Ramos (cell line): ENCODE data around the gene SP9.

Experiments
- in situ Hi-C: fragments of 300-500 bp; cut with MboI; formaldehyde crosslinking; loops from one replicate; pipeline ENCODE4 v1.14.3; 2022; ENCODE audit warnings: low sequenced_read_pairs; ENCODE audit not compliant: unreplicated experiment

Gene SP9

DNA sequence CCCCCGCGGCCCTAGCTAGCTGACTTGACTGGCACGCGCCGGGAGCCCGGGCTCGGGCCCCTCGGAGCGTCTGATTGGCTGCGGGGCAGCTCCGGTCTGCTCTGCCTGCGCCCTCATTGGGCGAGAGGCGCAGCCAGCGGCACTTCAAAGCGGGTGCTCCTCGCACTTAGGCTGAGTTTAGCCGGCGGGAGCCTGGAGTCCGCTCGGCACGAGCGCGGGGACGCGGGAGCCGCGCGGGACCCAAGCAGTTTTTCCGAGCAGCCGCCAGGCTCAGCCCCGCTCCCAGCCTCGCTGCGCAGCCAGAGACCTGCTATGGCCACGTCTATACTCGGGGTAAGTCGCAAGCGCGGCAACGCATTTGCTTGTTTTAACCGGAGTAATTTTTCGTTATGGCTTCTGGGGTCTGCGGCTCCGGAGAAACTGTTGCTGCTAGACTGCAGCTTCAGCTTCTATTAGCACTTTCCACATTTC is at the start of gene SP9:
SP9 (plus strand) TSS at position 174 of the 471 bp plus-strand sequence; CDS start at position 313, 139 bp downstream.
- in situ Hi-C loops: loop anchor here (25.0 kb wide), 1 partner anchor 1298 kb away; no protein-coding TSS in a partner anchor

DNA sequence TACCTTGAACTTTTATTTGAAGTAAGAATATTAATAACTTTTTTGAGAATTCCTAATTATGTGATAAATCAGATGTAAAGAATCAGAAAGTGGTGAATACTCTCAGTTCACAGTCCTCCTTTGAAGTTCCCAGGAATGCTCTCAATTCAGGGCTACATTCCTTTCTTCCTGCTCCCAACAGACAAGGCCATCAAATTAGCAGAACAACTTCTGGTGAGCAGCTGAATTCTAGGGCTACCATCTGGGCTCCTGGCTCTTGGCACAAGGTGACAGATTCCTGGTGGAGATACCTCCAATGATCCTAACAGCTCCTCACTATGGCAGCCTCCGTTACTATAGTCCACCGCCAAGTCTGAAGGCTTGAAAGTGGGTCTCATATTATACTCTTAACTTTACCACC is 48.6 kb upstream of the SP9 start:
- in situ Hi-C loops: no loop called here

DNA sequence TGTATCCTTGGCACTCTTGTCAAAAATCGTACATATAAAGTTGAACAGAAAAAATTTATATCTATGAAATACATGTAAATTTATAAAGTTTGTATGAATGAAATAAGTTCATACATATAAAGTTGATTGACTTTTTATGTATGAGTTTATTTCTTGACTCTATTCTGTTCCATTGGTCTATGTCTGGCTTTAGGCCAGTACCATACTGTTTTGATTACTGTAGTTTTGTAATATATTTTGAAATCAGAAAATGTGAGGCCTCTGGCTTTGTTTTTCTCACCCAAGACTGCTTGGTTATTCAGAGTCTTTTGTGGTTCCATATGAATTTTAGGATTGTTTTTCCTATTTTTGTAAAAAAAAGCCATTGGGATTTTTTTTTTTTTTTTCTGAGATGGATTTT is 41.8 kb upstream of the SP9 start:
- in situ Hi-C loops: no loop called here

DNA sequence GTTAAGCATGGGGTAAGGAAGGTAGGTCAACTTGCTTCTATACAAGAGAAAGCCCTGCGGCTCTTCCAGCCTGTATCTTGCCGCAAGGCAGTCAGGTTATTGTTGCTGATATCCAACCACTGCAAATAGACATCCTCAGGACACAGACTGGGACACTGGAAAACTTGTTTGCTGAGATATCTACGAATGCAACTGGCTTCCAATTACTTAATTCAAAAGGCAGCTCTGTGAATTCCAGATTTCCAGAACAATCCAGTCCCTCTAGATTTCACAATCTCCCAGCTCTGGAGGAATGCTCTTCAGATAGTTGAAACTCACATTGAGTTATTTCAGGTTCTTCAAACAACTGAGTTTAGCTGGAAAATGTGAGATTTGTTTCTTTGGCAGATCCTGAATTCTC is 34.6 kb upstream of the SP9 start:
- in situ Hi-C loops: no loop called here

DNA sequence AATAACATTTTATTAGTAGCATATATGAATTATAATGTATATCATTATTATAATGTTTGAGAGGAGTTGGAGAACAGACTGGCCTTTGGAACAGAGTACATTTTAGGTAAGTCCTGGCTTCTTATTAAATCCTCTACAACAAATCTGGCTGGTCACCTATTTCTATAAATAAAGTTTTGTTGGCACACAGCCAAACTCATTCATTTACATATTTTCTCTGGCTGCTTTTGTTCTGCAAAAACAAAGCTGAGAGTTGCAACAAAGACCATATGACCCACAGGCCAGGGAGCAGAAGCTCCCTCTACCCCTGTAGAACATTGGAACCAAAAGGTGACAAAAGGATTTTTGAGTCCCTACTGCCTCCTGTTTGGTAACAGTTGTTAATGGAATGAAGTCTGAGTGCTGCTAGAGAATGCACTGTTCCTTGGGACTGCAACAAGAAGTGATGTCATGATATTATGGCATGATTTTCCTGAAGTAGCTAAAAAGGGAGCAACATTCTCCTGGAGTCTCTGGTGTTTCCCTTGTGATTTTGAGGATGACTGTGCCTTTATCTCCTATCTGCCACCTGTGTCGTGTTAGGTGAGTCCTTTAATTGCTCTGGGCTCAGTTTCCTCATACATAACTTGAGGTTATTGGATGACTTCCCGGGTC is 22.0 kb upstream of the SP9 start:
- in situ Hi-C loops: no loop called here

DNA sequence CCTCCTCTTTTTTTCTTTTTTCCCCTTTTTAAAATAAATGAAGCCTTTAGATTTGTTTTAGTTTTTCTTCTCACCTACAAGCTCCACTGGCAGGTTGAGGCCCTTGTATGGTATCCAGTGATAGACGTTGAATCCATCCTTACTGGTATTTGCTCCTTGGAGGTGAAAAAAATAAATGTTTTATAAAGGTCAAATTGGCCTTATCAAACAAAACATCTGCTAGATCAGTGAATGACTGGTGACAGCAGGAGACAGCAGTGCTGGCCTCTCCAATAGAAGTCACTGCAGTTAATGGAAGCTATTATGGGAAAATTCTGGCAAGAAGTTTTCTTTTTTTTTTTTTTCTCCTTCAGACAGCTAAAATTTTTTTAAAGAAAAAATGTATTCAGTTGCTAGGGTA is 12.6 kb upstream of the SP9 start:
- in situ Hi-C loops: no loop called here

DNA sequence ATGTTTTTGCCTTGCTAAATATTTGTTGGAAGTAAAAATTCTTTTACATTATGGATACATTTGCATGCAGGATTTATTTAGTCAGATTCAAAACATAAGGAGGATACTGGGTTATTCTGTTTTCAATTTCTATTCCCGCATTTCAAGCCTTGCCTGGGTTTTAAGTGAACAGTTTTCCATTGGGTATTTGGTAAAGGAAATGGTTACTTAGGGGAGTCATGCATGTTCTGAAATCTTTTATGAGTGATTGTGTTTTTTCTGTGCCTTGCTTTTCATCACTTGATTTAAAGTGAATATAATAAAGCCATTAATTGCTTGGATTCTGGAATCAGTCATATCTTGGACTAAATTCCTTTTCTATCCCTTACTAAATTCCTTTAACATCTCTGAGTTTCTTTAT is 12.0 kb upstream of the SP9 start:
- in situ Hi-C loops: no loop called here

DNA sequence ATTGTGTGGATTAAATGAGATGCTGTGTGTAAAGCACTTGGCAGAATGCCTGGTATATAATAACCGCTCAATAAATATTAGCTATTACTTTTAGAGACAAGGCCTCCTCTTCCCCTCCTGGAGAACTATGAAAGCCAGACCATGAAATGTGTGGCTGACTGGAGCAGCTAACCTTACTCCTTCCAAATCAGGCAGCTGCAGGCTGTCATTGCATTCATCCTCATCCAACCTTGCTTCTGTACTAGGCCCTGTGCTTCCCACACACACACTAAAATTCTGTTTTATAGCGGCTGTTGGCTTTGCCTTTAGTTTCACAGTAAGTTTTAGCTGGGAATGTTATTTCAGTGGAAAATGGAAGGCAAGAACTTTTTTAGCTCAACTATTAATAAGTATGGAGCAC is 10.2 kb upstream of the SP9 start:
- in situ Hi-C loops: no loop called here

DNA sequence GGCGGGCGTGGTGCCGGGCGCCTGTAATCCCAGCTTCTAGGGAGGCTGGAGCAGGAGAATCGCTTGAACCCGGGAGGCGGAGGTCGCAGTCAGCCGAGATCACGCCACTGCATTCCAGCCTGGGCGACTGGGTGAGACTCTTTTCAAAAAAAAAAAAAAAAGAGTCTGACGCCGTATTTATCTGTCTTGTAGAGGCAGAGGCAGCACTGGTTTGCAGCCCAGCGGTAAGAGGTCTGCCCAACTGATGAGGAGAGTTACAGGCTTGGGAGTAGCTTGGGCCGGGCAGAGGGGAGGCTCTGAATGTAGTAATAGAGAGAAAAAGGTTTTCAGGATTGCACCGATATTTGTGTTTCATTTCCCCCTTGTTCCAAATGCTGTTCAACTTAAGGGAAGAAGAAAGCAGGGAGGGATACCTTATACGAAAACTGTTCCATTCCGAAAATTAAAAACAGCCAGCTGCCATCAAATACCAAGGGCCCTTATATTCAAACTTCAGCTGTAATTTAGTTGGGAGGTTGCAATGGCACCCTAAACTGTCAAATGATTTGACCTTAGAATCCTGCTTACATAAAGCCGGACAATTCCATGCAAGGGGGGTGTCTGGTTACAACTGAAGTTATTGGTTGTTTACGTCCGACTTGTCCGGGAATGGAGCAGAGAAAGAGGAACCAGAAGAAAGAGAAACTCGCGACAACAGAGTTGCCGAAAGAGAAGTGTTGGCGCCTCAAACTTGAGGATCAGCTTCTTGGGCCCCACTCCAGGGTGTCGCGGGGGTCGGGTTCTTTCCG is 9.2 kb upstream of the SP9 start:
- in situ Hi-C loops: loop anchor here (25.0 kb wide), 1 partner anchor 1288 kb away; no protein-coding TSS in a partner anchor

DNA sequence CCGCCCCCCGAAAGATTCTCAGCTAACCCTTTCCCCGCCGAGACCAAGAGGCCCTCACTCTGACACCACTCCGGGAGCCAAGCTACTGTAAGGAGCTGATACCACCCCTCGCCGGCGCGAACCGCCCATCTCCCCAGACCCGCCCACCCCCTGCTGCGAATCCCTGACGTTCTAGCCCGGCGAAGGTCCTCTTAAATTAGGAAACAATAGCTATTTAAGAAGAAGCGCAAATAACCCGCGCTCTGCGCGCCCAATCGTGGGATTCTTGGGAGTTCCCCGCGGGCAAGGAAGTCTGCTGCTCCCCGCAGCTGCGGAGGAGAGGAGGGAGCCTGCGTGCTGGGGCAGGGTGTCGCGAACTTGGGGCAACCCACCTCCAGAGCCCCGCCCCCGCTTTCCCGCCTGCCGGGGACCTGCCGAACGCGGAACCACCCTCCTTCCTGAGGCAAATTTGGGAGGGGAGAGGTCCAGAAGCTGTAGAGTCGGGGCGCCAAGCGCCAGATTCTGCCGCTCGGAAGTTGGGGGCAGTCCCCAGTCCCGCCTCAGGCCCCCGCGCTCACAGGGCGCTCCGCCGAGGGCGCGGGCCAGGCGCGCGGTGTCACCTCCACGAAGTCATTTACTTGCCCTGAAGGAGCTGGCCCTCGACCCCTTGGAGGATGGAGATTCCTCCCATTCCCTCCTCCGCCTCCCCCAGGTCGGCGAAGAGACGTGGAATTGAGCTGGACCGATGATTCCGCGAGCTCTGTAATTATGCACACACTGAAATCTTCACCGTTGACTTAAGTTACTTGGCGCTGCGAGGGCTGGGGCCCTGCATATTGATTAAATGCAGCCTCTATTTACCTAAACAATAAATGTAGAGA is 8.4 kb upstream of the SP9 start:
- in situ Hi-C loops: loop anchor here (25.0 kb wide), 1 partner anchor 1289 kb away; no protein-coding TSS in a partner anchor

DNA sequence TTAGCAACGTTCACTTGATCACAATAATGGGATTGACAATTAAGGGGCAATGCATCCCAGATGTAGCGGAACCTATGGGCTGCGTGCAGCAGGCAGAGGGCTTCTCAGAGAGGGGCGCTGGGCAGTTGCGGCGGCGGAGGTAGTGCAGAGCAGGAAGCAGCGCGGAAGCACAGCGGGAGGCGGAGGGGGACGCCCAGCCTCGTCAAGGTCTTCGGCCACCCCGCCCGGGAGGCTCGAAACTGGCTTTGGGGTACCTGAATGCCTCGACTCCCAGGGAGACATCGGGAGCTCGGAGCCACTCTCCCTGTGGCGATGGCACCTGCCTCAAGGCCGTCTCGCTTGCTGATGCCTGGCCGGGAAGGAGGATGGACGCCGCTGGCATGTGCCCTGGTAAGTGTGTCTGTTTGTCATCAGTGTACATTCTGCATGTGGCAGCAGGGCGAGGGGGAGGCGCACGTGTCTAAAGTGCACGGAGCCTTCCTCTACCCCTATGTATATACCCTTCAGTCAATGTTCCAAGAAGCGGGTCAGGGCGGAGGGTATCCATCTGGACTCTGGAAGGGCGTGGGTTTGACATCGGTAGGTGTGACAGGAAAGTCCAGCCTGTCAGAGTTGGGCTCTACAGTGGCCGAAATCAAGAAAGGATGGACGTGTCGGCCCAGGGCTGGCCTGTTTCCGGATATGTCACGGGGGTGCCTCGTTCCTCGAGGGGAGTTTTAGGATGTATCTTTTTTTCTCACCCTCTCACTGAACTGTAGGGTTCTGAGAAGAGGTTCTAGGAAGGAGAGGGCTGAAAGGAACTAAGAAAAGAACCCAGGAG is 7.5 kb upstream of the SP9 start:
- in situ Hi-C loops: loop anchor here (25.0 kb wide), 1 partner anchor 1290 kb away; no protein-coding TSS in a partner anchor

DNA sequence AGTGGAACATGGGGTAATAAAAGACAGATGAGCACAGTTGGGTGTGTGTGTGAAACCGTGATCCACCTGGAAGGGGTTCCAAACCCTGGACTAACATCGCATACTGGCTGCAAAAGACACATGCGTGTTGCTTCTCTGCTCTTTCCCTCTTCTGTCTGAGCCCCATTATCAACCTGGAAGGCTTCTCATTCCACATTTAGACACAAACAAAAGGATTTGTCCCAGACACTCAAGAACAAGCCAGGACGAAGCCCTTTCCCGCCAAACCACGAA is 7.0 kb upstream of the SP9 start:
- in situ Hi-C loops: loop anchor here (25.0 kb wide), 1 partner anchor 1290 kb away; no protein-coding TSS in a partner anchor

DNA sequence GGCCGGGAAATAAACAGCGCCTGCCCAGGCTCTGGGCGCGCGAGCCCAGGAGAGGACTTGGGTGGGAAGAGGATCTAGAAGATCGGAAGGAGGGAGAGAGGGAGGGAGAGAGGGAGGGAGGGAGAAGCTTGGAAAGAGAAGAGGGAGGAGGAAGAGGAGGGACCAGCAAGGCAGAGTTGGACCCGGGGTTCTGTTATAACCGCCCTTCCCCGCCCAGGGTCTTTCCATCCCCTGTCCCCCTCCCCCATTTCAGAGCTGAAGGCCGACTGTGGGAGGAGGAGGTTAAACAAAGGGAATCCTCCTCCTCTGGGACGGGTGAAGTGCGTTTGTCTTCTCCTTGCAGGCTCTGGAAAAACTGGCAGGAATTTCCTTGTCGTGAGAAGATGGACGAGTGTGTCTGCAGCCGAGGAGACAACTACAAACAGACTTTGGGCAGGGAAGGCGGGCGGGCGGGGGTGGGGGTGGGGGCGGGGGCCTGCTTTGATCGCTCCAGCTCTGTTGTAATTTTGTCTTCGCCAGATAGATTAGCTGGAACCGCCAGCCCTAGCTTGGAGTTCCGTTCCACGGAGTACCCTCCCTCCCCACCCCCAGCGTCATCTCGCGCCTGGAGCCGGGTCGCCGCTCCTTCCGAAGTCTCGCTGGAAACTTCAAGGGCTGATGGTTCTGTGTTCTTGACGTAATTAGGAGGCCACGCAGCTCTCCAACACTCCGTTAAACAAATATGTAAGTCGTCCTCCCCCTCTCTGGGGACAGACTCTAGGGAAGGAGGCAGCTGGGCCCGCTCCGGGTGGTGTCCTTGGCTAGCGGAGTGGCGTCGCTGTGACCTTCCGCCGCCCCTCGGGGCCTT is 6.4 kb upstream of the SP9 start:
- in situ Hi-C loops: loop anchor here (25.0 kb wide), 1 partner anchor 1291 kb away; no protein-coding TSS in a partner anchor

DNA sequence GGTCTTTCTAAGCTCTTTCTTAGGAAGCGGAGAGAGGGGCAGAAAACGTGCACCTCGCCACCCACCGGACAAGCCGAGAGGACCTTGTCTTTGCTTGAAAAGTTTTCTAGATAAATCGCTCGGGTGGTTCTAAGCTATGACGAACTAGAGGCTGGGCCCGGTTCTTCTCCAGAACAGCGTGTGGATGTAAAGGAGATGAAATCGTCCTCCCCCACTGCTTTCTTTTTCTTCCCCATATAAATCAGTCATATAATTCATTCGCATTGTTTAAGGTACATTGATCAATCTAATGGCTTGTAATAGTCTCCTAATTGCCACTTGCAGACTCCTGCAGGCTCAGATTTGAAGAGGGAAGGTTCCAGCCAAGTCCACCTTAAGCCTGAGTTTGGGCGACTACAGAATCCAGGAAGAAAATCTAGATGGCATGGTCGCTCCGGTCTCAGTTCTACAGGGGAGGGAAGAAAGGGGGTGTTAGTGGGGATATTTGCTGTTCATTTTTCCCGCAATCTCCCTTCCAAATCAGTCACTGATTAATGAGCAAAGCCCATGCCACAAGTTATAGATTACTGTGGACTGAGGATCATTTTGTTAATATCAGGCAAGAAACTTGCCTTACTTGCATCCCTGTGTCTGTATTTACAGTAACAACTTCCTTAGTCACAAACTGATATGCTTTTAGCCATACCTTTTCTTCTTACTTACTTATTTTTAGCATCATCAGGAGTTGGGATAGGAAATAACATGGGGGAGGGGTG is 5.6 kb upstream of the SP9 start:
- in situ Hi-C loops: loop anchor here (25.0 kb wide), 1 partner anchor 1292 kb away; no protein-coding TSS in a partner anchor

DNA sequence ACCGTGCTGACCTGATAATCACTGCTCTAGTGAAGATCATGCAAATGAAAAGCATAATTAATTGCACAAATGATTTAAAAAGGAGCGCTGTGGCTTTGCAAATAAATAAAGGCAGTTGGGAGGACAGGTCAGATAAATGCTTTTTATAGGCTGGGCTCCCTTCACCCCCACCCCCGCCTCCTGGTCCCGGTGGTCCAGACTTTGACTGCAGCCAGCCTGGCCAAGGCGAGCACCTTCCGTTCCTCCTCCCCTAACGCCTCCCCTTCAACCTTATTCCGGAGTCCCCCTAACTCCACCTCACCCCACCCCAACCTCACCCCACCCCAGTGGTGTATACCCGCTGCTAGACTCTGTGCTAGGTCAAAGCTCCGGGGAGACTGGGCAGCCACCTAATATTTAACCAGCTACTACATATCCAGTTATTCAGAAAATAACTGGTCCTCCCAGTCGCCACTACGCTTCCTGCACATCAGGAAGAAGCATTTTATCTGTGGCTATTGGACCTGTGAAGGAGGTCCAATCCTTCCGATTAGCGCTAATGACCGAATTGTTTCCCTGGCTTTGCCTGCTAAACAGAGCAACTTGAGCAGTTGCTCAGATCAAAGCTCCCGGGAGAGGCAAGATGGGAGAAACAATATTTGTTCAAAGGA is 3.7 kb upstream of the SP9 start:
- in situ Hi-C loops: loop anchor here (25.0 kb wide), 1 partner anchor 1294 kb away; no protein-coding TSS in a partner anchor

DNA sequence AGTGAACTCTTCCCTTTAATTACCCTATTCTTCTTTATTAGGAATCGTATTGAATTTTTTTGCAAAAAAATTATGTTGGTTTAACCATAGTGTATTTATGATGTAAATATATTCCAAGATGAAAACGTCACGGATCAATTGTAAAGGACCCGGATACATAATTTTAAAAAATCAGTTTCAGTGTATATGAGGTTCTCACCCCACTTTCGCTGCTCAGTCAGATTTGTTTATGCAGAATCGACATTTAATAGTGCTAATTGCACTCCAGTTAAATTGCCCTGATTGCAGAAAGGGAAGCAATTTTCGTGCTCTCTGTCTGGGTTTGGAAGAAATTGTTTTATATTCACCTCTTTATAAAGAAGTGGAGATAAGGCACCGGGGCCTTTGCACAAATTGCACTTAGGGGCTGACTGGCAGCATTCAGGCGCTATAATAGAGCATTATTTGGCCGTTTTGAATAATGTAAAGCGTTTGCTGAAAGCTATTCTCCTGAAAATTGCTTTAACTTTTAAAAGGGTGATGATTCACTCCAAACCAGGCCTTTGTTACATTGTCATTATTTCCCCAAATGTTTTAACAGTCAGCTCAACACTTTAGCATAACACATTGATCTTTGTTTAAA is 3.0 kb upstream of the SP9 start:
- in situ Hi-C loops: loop anchor here (25.0 kb wide), 1 partner anchor 1294 kb away; no protein-coding TSS in a partner anchor
